Measurements from ENCODE around the gene CITED4. TPM values are rescaled to one million over a fixed set of nuclear protein-coding genes. Genes with fewer than 3 reads are reported as not detected.
A peak's percentile ranks its signal among the peaks of the same experiment; 100 is the strongest.

The CITED4 gene
- total and polyA plus RNA-seq, 9 of the 15 experiments (the other 6 are each of a cell fraction or from before 2014, with no cell fraction given): 0.11 to 1.2 (median 0.17) TPM; not detected in 2

- TF ChIP-seq CREB3 (tag; conservative IDR thresholded peaks at IDR 0.05; ENCODE audit: low read depth): no peak
- no peak for TF ChIP-seq SP2 (IDR thresholded peaks at IDR 0.05; ENCODE audit: extremely low read depth, low read depth, low read length, poor library complexity, severe bottlenecking)
- TF ChIP-seq ZNF232 (CRISPR knock-in tag; IDR thresholded peaks at IDR 0.05): no peak
- no peak for TF ChIP-seq TCF15 (CRISPR knock-in tag; IDR thresholded peaks at IDR 0.05)
- TF ChIP-seq AFF1 (IDR thresholded peaks at IDR 0.05; ENCODE audit: low read depth in 1 of 2, partially characterized antibody in 2 of 2): peak in 1 of 2 experiments; percentile 47
- TF ChIP-seq ZNF79 (CRISPR knock-in tag; IDR thresholded peaks at IDR 0.05; ENCODE audit: low read depth): no peak
- peak; percentile 92 for TF ChIP-seq EP300 (IDR thresholded peaks at IDR 0.05; ENCODE audit: low read length)
- peak; percentile 51 to 64; a peak in 2 of 4 replicates for TF ChIP-seq TBL1XR1 (IDR thresholded peaks at IDR 0.05; ENCODE audit: low read length in 2 of 2)
- no peak for TF ChIP-seq GABPB1 (CRISPR knock-in tag; IDR thresholded peaks at IDR 0.05)
- no peak for TF ChIP-seq DNMT1 (IDR thresholded peaks at IDR 0.05)
- peak; percentile 91 for TF ChIP-seq SMARCA4 (IDR thresholded peaks at IDR 0.05)
- no peak for TF ChIP-seq ZNF511 (CRISPR knock-in tag; IDR thresholded peaks at IDR 0.05)
- no peak; the same call in 1 of the 2 replicates for TF ChIP-seq TFAP4 (CRISPR knock-in tag; IDR thresholded peaks at IDR 0.05; ENCODE audit: borderline replicate concordance)
- no peak for TF ChIP-seq TAF9B (IDR thresholded peaks at IDR 0.05; ENCODE audit: partially characterized antibody)
- no peak for TF ChIP-seq POLR3G (IDR thresholded peaks at IDR 0.05; ENCODE audit: extremely low read depth, insufficient read length, insufficient replicate concordance)
- TF ChIP-seq TEAD2 (tag; IDR thresholded peaks at IDR 0.05): no peak
- TF ChIP-seq THRA (IDR thresholded peaks at IDR 0.05): no peak
- TF ChIP-seq SP1 (CRISPR knock-in tag; IDR thresholded peaks at IDR 0.05): peak; percentile 13; the same call in 1 of the 2 replicates
- TF ChIP-seq ZNF143 (CRISPR knock-in tag; IDR thresholded peaks at IDR 0.05): no peak
Observed at GRCh38 chr1:40840526-40841323, 21.4 kb downstream of the CITED4 start (continued).

Data from K562 (cell line).